ENCODE results near the gene LRP3.

GRCh38 chr19:33227870-33228599 is 33.9 kb downstream of the LRP3 start:
- TF ChIP-seq CTCF (IDR thresholded peaks at IDR 0.05; ENCODE audit: low read length), result no peak
- no peak for TF ChIP-seq EZH2 (IDR thresholded peaks at IDR 0.05; ENCODE audit: borderline replicate concordance, low read length)
